Activated CD8-positive, alpha-beta memory T cell treated with anti-CD3 and anti-CD28 coated beads, Interleukin-2, amount 50 U/mL, for 1 hour (primary cell): ENCODE data around the gene STKLD1.
"Not testable (repeated sequence)": the region's sequence is repeated elsewhere in the genome, so short reads cannot be mapped to it uniquely, and the experiment has no call there.

ENCODE experiments used
- DNase-seq: peaks from one replicate; pipeline ENCODE4 v3.0.0-alpha.2; 2020; ENCODE audit errors: extremely low read depth

The STKLD1 gene

DNA sequence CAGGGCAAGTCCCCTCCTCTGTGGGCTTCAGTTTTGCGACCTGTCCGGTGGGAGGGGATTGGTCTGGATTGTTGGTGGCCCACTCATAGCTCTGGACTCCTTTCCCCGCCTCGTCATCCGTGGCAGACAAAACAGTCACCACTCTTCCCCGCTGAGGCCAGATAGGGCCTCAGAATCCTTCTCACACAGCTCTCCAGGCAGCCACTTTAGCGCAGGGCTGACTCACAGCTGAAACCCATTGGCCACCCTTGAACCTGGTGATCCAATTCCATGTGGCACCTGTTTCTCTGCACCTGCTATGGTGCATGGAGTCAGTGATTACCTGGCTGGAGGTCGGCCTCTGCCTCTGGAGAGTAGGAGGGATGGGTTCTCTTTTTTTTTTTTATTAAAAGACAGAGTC lies 67.8 kb downstream of the STKLD1 start:
- no peak for DNase-seq

DNA sequence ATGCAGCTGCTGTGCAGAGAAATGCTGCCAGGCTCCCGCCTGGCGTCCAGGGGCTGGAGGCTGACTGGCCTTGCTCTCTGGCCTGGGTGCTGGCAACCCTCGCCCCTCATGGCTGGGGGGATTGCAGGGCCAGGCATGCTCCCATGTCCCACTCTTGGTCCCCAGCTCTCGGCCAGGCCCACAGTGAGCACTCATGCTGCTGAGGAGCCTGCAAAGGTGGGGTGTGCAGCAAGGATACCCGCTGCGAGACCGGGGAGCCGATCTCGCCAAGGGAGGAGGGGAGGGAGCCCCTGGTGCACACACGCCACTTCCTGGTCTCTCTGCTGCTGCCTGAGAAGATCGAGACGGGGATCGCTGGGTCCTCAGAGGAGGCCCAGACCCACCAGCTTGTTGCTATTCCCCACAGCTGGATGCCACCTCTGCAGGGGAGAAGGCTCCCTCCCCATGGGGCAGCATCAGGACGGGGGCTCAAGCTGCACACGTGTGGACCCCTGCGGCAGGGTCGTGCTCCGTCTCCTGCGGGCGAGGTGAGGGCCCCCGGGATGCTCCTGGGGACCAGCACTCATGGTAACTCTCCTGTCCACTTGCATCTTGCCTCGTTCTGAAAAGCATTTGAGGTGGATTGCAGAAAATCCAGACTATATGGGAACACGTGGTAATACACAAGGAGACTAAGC lies 69.3 kb downstream of the STKLD1 start:
- no peak for DNase-seq

DNA sequence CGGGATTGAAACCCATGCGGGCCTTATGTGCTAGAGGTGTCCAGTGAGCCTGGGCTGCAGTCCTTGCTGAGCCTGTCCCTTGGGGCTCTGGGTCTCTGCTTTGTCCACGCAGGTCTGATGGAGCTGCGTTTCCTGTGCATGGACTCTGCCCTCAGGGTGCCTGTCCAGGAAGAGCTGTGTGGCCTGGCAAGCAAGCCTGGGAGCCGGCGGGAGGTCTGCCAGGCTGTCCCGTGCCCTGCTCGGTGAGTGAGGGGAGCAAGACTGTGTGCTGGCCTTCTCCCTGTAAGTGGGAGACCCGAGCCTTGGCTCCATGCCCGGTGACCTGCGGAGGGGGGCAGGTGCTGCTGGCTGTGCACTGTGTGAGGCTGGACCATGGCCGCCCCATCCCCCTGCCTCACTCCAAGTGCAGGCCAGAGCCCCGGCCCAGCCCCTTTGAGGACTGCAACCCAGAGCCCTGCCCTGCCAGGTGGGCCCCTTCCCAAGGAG lies 72.4 kb downstream of the STKLD1 start:
- DNase-seq: no peak

DNA sequence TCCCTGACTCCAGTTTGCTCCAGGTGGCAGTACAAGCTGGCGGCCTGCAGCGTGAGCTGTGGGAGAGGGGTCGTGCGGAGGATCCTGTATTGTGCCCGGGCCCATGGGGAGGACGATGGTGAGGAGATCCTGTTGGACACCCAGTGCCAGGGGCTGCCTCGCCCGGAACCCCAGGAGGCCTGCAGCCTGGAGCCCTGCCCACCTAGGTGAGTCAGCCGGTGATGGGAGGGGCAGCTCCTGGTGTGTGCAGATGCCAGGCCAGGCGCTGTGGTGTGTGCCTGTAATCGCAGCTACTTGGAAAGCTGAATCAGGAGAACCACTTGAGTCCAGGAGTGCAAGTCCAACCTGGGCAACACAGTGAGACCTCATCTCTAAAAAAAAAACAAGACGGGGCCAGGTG lies 73.6 kb downstream of the STKLD1 start:
- no peak for DNase-seq

DNA sequence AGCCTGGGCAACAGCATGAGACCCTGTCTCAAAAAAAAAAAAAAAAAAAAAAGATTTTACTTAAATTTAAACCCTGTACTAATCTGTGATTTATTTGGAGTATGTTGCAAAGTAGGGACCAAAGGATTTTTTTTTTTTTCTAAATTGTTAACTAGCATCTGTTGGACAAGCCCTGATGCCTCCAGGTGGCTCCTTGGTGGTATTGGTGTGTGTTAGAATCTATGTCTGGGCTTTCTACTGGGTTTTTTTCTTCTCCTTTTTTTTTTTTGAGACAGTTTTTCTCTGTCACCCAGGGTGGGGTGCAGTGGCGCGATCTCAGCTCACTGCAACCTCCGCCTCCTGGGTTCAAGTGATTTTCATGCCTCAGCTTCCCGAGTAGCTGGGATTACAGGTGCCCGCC lies 75.7 kb downstream of the STKLD1 start:
- not testable (repeated sequence) for DNase-seq

DNA sequence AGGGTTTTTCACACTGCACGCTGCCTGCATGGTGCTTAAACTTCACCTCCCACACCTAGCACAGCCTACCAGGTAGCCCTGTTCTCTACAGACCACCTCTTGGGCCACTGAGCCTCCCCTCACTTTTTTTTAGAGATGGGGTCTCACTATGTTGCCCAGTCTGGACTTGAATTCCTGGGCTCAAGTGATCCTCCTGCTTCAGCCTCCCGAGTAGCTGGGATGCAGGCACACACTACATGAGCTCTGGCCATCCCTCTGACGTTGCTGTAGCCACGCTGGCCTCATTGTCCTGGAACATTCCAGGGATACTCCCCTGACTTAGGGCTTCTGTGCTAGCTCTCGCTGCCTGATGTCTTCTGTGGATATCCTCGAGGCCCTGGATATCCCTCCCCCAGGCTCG lies 76.4 kb downstream of the STKLD1 start:
- DNase-seq: no peak

DNA sequence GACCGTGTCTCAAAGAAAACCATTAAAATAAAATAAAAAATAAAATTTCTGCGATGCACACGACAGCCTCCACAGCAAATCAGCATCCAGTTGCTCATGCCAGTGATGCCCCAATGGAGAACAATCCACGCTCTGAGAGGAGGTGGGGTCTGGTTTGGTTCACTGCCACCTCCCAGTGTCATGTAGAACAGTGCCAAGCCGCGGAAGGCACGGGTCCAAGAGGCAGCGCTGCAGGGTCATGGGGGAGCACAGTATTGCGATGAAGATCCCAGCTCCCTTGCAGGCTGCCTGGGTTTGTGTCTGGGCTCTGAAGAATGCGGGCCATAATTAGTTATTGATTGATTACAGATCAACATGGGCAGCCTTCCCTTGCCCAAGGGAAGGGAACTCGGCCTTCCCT lies 77.5 kb downstream of the STKLD1 start:
- no peak for DNase-seq

DNA sequence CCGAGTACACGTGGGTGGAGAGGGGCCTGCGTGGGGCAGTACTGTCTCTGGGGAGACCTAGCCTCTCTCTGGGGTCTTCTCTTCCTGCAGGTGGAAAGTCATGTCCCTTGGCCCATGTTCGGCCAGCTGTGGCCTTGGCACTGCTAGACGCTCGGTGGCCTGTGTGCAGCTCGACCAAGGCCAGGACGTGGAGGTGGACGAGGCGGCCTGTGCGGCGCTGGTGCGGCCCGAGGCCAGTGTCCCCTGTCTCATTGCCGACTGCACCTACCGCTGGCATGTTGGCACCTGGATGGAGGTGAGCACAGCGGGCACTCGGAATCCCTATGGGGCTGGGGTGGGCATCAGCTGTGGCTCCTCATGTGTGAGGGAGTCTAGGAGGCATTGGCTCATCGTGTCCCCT lies 78.2 kb downstream of the STKLD1 start:
- DNase-seq: no peak

DNA sequence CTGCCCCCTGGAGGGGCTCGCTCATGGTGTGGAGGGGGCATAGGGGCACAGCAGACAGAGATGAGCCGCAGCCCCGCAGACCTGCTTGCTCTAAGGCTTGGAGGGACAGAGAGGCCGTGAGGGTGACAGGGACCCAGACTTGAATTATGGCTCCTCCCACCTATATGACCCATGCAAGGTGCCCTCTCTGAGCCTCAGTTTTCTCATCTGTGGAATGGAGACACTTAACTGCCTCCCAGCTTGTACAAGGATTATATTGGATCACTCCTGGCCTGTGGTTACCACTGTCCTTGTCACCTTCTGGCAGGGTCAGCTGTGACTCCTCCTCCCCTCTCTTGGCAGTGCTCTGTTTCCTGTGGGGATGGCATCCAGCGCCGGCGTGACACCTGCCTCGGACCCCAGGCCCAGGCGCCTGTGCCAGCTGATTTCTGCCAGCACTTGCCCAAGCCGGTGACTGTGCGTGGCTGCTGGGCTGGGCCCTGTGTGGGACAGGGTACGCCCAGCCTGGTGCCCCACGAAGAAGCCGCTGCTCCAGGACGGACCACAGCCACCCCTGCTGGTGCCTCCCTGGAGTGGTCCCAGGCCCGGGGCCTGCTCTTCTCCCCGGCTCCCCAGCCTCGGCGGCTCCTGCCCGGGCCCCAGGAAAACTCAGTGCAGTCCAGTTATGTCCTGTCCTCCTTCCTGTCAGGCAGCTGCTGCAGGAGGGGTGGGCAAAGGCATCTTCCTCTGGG lies 78.9 kb downstream of the STKLD1 start:
- no peak for DNase-seq
